Fibroblast of lung (primary cell): ENCODE results near the gene BPIFA2.

ENCODE experiments used
- EZH2 ChIP-seq: IDR thresholded peaks from 2 replicates; pipeline ENCODE4 v1.5.1; 2012; ENCODE audit warnings: low read length, control low read depth, mild to moderate bottlenecking; ENCODE audit errors: missing control alignments
- TF ChIP-seq, protein P1 (sequence below), 2 donors: IDR thresholded peaks in 1 of 2; conservative IDR thresholded peaks in 1 of 2; 1 replicate in 1 of 2; 2 replicates in 1 of 2; pipeline ENCODE4 v1.5.1; 2011 to 2012; ENCODE audit warnings: low read length in 2 of 2, control low read depth in 1 of 2, inconsistent platforms in 1 of 2, low read depth in 1 of 2, mild to moderate bottlenecking in 1 of 2

DNA sequence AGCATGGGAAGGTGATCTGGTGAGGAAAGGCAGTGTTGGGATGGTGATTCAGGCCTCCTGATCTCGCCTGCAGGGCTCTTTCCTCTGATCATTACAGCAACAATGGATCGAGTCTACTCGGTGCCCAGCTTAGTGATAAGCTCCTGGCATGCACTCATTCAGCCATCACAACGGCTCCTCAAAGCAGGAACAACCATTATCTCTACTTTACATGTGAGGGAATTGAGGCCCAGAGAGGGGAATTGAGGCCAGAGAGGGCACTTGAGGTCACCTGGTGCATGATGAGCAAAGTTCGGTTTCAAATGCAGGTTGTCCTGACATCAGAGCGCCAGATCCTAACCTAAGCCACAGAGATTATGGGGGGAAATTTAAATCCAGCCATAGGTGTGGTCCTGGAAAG lies 42.0 kb upstream of the BPIFA2 start:
- TF ChIP-seq EZH2, result no peak
- TF ChIP-seq, protein P1, sequence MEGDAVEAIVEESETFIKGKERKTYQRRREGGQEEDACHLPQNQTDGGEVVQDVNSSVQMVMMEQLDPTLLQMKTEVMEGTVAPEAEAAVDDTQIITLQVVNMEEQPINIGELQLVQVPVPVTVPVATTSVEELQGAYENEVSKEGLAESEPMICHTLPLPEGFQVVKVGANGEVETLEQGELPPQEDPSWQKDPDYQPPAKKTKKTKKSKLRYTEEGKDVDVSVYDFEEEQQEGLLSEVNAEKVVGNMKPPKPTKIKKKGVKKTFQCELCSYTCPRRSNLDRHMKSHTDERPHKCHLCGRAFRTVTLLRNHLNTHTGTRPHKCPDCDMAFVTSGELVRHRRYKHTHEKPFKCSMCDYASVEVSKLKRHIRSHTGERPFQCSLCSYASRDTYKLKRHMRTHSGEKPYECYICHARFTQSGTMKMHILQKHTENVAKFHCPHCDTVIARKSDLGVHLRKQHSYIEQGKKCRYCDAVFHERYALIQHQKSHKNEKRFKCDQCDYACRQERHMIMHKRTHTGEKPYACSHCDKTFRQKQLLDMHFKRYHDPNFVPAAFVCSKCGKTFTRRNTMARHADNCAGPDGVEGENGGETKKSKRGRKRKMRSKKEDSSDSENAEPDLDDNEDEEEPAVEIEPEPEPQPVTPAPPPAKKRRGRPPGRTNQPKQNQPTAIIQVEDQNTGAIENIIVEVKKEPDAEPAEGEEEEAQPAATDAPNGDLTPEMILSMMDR (conservative IDR thresholded peaks at IDR 0.05 in 1 of 2, IDR thresholded peaks at IDR 0.05 in 1 of 2; ENCODE audit: low read depth in 1 of 2, low read length in 2 of 2), result no peak
